ENCODE results near the gene MAT1A.
A peak's percentile ranks its signal among the peaks of the same experiment; 100 is the strongest.
"Not testable (repeated sequence)": the region's sequence is repeated elsewhere in the genome, so short reads cannot be mapped to it uniquely, and the experiment has no call there.

MAT1A gene

DNA sequence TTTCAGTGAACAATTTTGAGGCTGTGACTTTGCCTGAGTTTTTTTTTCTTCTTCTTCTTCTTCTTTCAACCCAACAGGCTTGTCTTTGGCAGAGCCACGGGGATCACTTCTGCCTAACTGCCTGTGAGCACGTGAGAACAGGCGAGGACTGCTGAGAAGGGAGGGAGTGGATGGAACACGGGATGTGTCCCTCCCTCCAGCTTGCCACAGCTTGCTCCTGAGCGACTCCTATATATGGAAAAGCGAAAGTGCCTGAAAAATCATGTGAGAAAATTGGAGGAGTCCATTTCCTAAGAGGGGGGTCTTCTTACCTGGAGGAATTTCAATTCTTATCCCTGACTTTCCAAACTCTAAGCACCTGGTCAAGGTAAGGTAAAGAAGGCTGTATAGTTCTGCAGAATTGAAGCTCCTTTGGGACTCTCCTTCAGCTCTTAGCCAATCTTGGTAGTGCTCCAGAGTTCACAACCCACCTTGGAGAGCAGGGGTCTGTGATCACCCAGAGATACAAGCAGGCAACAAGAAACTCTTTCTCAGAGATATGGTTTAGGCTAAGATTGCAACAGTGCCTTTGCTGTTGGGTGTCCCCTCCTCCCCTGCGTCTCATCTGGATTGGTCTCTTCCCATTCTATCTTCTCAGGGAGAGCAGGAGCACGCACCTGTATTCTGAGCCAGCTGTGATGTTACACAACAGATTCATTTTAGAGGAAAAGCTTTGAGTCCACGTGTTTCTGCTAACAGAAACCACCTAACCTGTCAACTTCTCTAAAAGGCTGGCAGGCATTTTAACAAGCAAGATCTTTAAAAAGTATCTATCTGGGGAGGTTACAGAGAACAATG is at the start of gene MAT1A:
Gene MAT1A (minus strand): TSS at position 208 of the 837 bp plus-strand sequence. CDS start 235 bp downstream, outside the sequence.
- no peak for DNase-seq (ENCODE audit: low spot score)

DNA sequence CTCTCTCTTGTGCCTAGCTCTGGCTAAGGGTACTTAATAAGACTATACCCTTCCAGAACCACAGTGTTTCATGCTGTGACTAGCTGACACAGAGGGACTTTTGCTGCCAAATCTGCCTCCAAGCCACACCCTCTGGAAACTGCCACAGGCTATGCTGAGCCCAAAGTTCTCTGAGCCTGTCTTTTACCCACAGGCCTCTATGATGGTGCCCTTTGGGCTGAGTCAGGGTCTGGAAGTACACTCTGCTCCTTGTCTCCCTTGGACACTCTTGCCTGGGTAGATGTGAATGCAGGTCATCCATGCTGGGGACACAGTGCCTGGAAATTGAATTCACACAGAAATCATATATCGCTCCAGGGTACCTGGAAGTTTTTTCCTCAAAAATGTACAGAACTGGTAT is 44.5 kb upstream of the MAT1A start:
- DNase-seq (ENCODE audit: low spot score) = no peak

DNA sequence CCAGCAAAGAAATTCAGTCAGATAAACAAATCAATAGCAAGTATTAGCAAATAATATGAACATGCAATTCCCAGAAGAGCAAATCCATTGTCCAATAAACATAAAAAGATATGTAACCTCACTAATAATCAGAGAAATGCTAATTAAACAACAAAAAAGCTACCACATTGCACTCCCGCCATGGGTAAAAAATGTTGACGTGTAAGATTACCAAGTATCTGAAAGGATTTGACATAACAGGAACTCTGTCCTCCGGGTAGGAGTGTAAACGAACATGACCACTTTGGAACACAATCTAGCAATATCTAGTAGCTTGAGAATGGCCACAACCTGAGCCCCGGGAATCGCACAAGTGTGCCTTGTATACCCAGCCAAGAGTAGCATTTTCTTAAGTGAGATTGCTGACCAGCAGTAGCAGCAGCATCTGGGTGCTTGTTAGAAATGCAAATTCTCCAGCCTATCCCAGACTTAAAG is 35.5 kb upstream of the MAT1A start:
- DNase-seq (ENCODE audit: low spot score) = no peak

DNA sequence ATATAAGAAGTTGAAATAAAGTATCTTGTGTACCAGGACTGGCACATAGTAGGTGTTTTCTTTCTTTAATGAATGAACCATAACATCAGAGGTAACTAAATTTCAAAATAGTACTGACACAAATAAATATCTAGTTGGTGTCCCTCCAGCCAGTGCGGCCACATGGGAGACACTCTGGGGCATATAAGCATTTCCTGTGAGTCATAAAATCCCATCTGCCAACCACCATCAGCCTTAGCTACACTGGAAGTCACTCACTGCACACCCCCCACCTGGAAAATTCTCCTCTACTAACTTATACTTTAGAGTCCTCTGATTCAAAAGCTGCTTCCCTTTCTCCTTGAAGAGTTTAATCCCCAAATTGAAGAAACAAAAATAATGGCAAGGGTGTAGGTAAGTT is 34.6 kb upstream of the MAT1A start:
- peak; percentile 15 for DNase-seq (ENCODE audit: low spot score)

DNA sequence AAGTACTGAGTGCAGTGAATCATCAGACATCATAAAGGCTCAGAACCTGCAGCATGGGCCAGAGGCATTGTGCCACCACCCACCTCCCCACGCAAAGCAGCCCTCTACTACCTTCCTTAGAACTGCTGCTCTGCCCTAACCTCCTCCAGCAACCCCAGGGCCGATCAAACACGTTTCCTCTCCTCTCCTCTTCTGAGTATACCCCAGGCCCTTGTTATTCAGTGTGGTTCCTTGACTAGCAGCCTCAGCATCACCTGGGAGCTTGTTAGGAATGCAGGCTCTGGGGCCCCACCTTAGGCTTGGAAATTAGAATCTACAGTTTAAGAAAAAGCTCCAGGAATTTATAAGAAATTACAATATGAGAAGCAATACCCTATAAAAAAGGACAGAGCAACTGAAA is 33.9 kb upstream of the MAT1A start:
- no peak for DNase-seq (ENCODE audit: low spot score)

DNA sequence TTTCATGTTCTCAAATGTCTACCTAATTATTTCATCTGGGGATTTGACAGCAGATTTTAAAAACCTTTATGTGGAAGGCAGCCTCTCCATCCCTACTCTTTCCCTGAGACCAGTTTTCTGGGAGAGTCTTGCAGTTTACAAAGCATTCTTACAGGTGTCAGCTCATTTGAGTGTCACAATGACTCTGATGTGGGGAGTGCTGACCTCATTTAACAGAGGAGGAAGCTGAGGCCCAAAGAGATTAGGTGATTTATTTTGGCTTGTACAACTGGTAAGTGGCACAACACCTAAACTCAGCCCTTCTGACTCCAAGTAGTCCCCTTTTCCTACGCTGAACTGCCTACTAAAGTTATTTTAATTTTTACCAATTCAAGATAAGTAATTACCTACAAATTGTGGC is 33.3 kb upstream of the MAT1A start:
- no peak for DNase-seq (ENCODE audit: low spot score)

DNA sequence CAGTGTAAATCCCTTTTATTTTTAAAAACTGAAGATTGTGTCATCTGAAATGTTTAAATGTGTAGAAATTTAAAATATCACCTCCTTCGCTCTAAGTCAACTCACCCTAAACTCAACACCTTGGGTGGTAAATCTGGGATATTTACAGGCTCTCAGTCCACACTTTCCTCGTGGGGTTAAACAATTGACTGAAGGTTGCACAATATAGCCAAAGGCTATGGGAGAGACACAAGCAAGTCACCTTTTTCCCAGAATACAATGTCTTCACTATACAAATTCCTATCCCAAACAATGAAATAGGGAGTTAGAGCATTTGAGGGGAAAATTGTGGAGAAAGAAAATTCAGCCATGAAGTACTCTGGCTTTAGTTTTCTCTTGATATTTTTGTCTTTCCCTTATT is 32.7 kb upstream of the MAT1A start:
- DNase-seq (ENCODE audit: low spot score) = no peak

DNA sequence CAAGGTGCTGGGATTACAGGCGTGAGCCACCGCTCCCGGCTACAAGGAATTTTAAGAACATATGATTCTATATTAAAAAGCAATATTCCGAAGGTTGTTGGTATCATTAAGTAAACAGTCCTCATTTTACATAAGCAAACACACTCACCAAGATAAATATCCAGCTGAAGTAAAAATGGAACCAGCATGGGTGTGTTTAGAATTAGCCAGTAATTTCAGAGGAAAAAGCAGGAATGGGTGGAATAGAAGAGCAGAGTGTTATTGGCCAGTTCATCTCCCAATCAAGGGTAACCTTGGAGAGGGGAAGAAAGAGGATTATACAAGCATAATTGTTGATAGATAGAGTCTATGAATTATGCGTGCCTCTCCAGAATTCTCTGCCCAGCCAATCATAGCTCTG is 31.7 kb upstream of the MAT1A start:
- DNase-seq (ENCODE audit: low spot score) = no peak

DNA sequence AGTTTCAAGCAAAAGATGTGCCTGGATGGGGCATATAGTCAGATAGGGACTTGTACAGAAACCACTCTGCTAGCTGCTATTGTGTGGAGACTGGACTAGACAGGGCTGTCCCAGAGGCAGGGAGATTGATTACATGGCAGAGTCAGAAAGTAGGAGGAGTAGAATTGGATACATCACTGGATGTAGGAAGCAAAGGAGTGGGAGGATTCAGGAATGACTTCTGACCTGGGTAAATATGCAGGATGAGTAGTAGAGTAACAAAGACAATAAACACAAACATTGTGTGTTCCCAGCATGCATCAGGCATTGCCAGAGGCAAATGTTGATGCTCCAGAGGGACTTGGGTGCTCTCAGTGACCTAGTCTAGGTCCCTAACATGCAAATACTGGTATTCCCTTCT is 30.9 kb upstream of the MAT1A start:
- DNase-seq (ENCODE audit: low spot score) = no peak

DNA sequence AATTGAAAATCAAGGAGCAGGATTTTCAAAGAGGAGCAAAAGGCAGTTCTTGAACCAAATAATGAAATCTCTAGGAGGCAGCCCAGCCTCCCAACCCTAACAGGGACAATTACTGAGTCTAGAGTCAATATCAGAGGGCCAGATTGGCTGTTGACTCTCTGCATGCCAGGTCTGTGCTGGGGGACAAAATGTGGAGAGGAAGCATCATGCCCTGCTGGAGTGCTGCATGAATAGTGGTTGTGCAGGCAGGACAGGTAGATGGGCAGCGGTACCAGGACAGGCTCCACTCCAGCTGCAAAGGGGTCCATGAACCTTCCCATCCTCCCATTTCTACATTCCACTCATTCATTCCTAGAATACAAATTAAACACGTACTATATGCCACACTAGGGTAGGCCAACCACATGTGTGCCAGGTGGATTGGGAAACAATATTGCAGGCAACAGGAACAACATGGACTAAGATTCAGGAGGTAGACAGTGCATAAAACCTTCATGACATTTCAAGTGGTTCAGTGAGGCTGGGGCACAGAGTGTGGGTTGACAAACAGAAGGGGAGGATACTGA is 30.4 kb upstream of the MAT1A start:
- no peak for DNase-seq (ENCODE audit: low spot score)

DNA sequence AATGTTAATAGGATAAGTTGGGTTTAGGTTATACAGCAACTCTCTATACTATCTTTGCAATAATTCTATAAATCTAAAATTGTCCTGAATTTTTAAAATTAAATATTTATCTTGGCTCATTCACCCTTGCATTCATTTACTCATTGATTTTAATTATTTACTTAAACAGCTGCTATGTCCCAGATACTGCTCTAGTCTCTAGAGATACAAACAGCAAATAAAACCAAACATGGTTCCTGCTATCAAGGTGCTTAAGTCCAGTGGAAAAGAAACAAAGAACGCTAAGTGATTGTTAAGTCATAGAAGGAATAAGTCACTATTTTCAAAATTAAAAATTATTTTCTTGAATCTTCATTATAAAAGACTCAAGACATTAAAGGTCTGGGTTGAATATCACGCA is 29.9 kb upstream of the MAT1A start:
- no peak for DNase-seq (ENCODE audit: low spot score)

DNA sequence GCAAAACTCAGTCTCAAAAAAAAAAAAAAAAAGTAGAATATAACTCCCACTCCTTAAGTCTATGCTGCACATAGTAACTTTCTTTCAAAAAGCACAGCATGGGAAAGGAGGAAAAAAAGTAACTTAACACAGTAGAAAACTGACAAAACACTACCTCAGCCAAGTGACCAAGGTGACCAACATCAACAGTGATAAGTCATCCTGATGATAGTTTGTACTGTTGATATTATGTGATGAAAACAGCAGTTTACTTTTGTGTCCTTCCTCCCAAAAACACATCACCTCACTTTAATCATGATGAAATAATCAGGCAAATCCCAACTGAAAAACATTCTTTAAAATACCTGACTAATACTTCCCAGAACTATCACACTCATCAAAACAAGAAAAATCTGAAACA is 29.3 kb upstream of the MAT1A start:
- no peak for DNase-seq (ENCODE audit: low spot score)

DNA sequence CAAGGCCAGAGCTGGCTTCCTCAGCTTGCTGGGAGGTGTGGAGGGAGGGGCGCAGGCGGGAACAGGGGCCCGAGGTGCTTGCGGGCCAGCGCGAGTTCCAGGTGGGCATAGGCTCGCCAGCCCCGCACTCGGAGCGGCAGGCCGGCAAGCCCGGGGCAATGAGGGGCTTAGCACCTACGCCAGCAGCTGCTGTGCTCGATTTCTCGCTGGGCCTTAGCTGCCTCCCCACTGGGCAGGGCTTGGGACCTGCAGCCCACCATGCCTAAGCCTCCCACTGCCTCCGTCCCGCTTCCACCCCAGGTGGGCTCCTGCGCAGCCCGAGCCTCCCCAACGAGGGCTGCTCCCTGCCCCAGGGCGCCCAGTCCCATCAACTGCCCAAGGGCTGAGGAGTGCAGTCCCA is 25.9 kb upstream of the MAT1A start:
- no peak for DNase-seq (ENCODE audit: low spot score)

DNA sequence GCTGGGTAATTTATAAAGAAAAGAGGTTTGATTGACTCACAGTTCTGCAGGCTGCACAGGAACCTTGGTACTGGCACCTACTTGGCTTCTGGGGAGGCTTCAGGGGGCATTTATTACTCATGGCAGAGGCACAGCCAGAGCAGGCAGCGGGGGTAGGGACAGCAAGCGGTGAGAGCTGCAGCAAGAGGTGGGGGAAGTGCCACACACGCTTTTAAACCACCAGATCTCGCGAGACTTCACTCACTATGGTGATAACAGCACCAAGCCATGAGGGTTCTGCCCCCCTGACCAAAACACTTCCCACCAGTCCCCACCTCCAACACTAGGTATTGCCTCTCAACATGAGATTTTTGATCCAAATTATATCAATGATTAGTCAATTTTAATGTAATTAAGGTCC is 24.1 kb upstream of the MAT1A start:
- no peak for DNase-seq (ENCODE audit: low spot score)

DNA sequence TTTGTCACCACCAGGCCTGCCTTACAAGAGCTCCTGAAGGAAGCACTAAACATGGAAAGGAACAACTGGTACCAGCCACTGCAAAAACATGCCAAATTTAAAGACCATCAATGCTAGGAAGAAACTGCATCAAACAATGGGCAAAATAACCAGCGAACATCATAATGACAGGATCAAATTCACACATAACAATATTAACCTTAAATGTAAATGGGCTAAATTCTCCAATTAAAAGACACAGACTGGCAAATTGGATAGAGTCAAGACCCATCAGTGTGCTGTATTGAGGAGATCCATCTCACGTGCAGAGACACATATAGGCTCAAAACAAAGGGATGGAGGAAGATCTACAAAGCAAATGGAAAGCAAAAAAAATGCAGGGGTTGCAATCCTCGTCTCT is 16.5 kb upstream of the MAT1A start:
- DNase-seq (ENCODE audit: low spot score) = not testable (repeated sequence)

DNA sequence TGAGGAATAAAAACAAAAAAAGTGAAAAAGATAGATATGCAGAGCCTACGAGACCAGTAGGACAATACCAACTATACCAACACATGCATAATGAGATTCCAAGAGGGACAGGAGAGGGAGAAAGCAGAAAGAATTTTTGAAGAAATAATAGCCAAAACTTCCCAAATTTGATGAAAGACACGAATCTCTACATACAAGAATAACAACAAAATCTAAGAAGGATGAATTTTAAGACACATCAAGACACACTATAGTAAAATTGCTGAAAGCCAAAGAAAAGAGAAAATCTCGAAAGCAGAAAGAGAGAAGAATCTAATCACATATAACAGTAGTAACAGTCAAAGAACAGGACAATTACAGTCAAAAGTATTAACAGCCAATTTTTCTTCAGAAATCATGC is 7.5 kb upstream of the MAT1A start:
- DNase-seq (ENCODE audit: low spot score) = no peak

DNA sequence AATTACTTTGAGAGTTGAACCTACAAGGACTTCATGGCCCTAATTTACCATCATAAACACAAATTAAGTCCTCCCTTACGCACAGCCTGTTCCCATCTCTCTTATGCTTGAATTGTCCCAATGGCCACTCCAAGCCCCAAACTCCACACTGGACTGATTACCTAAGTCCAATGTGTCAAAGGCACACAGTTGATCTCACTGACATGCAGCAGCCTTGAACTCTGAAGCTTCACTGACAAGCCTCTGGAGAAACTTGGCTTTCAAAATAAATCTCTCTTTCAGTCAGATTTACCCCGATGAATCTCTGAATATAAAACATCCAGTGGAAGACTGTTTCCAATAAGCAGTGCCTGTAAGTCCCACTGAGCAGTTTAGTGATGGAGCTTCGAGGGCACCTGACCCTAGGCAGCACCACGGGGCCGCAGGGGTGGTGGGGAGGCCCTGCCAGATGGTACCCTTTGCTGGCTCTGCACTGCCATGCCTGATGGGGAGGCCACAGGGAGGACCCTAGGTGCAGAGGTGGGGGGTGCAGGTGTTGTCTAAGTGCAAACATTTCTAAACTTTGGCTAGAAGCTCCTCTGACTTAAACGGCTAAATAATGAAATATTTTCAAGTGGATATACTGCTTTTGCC is 3.3 kb upstream of the MAT1A start:
- no peak for DNase-seq (ENCODE audit: low spot score)

DNA sequence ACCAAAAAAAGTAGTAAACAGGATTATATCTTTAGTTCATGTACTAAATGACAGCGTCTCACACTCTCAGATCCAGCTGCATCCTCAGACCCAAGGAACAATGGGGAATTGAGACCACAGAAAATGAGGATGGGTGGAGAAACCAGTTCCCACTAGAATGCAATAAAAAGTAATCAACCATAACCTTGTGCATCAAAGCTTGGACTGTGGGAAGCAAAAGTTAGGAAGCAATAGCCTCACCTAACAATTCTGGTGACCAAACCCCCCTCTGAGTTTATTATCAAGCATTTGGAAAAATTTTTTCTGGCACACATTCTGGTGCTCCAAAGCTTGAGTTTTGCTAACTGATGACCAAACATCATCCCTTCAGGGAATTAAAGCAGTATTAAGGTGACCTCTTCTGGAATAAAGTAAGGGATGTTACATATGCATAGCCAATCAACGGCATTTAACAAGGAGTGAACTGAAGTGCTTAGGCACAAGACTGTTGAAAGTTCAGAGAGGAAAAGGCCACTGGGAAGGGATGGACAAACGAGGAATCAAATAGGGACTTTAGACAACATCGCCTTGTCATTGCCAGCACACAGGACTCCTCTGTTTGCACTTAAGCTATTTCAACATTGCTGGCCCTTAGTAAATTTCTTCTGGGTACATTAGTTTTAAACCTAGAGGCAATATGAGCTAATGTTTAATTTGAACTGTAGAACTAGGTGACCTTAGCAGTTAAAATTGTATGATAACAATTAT is 1.2 kb upstream of the MAT1A start:
- no peak for DNase-seq (ENCODE audit: low spot score)

DNA sequence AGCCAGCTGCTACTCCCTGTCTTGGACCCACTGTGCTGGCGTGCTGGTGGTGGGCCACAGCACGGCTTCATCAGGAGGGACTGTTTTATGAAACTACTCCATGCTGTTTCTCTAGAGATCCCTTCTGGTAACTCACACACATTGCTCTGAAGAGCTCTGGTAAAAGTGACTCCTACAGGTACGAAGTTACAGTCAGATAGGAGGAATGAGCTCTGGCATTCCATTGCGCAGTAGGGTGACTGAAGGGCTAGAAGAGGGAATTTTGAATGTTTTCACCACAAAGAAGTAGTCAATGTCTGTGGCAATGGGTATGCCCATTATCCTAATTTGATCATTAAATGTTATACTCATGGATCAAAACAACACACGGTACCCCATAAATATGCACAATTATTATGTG is 609 bp downstream of the MAT1A start:
- no peak for DNase-seq (ENCODE audit: low spot score)

DNA sequence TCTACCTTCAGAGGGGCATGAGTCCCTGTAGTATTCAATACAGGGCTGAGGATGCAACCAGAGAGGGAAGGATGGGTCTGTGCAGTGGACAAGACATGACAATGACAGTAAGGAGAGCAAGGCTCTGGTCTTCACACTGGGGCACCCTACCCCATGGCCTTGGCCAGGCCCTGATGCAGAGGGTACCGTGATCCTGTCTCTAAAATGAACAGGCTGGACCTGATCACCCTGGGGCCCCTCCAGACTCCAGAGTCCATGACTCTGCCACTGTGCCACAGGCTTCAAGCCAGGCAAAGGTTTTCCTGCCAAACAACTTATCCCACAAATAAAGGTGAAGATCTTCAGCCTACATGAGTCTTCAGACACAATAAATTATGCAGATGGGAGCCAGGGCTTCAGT is 4.9 kb downstream of the MAT1A start:
- DNase-seq (ENCODE audit: low spot score) = peak; percentile 0

DNA sequence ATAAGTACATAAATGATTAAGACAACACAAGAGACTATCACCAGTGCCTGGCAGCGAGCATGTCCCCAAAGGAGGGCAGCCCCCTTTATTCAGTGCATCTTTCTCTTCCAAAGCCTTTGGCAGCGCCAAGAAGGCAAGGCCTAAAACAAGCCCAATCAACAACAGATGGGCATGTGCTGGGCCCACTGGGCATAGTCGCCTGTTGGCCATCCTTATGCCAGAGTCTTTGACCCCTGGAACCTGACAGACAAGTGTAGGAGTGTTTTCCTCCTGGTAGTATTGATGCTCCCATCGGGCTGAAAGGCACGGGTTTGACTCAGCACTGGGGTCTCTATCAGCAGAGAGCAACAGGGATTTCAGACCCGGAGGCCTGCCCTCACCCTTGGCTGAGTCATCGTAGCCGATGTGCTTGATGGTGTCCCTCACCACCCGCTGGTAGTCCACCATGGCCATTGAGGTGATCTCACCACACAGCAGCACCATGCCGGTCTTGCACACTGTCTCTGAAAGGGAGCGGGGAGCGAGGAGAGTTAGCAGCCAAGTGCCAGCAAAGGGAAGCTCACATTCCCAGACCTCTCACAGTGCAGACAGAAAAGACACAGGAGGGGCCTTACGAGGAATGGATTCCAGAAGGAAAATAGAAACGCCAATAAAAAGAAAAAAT is 5.8 kb downstream of the MAT1A start:
- DNase-seq (ENCODE audit: low spot score) = peak; percentile 2

DNA sequence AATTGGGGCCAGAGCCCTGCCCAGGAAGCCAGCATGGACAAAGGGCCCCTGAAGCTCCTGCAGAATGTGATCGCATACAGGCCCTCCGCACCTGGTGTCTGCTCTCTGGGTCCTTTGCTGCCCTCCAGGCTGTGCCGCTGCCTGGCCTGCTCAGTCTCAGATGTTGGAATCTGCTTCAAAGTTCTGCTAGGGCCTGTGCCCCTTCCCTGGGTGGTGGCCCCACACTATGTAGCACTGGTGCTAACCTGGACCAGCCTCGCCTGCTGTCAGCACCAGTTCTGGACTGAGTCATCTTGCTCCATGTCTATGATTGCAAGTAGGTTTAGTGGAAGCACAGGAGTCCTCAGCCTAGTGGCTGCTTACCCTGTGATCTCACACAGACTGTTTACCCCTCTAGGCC is 6.3 kb downstream of the MAT1A start:
- peak; percentile 0 for DNase-seq (ENCODE audit: low spot score)
